HG02642 (cell line): ENCODE measurements around the gene TRPT1.

ENCODE experiments used
- ATAC-seq: cut with Tn5 transposase; IDR thresholded peaks from one replicate; pipeline ENCODE4 v1.9.1; 2021; ENCODE audit warnings: mild to moderate bottlenecking; ENCODE audit not compliant: unreplicated experiment, poor library complexity

The TRPT1 gene

DNA sequence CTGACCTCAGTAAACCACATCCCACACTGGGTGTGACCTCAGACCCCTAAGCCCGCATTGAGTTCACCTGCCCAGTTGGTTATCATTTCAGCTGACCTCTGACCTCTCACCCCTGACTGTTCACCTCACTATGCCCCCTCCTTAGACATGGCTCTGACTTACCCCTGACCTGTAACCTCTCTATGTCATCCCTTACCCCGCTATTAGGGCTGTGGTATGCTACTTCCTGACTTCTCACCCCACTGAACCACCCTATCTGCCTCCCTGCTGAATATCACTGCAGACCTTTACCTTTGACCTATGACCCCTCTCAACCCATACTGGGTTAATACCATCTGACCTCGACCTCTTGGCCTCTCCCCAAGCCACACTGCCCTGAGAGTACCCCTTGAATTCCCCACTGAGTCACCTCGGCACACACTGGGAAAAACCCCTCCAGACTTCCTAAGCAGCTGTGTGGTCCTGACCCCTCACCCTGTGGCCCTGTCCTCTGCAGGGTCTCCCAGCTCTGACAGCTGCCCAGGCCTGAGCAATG is 33.6 kb upstream of the TRPT1 start:
- ATAC-seq, result no peak

DNA sequence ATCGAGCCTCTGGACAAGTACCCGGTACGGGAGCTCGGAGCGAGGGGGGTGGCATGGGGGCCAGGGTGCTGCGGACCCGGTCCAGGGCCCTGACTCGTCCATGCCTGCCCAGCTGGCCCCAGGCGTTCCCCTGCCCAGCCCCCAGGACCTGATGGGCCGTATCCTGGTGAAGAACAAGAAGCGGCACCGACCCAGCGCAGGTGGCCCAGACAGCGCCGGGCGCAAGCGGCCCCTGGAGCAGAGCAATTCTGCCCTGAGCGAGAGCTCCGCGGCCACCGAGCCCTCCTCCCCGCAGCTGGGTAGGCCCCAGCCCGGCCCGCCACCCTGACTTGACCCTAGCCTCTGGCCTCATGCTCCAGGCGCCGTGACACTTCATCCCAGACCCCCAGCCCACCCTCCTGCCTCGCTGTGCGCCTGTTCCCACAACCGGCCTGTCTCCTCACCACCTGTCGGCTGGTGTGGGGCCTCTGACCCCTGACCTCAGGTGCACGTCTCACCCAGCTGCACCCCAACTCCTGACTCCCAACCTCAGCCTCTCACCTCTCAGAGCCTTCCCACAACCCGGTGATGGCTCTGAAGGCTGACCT is 33.1 kb upstream of the TRPT1 start:
- ATAC-seq, result no peak

DNA sequence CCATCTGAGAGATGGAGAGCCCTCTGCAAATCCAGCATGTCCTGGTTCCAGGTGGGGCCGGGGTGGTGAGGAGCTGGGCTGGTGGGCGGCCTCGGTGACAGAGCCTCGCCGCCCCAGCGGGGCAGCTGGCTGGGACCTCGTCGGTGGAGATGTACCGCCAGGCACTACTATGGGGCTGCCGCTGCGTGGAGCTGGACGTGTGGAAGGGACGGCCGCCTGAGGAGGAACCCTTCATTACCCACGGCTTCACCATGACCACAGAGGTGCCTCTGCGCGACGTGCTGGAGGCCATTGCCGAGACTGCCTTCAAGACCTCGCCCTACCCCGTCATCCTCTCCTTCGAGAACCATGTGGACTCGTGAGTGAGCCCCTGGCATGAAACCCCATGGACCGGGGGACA is 32.4 kb upstream of the TRPT1 start:
- ATAC-seq, result no peak

DNA sequence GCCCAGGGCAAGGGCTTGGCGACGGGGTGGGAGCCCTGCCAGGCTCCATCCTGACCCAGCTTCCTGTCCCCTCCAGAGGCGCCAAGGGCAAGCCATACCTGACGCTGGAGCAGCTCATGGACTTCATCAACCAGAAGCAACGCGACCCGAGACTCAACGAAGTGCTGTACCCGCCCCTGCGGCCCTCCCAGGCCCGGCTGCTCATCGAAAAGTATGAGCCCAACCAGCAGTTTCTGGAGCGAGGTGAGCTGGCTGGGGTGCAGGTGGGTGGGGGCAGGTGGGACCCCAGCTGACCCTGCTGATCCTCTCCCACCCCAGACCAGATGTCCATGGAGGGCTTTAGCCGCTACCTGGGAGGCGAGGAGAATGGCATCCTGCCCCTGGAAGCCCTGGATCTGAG is 30.3 kb upstream of the TRPT1 start:
- ATAC-seq, result no peak

DNA sequence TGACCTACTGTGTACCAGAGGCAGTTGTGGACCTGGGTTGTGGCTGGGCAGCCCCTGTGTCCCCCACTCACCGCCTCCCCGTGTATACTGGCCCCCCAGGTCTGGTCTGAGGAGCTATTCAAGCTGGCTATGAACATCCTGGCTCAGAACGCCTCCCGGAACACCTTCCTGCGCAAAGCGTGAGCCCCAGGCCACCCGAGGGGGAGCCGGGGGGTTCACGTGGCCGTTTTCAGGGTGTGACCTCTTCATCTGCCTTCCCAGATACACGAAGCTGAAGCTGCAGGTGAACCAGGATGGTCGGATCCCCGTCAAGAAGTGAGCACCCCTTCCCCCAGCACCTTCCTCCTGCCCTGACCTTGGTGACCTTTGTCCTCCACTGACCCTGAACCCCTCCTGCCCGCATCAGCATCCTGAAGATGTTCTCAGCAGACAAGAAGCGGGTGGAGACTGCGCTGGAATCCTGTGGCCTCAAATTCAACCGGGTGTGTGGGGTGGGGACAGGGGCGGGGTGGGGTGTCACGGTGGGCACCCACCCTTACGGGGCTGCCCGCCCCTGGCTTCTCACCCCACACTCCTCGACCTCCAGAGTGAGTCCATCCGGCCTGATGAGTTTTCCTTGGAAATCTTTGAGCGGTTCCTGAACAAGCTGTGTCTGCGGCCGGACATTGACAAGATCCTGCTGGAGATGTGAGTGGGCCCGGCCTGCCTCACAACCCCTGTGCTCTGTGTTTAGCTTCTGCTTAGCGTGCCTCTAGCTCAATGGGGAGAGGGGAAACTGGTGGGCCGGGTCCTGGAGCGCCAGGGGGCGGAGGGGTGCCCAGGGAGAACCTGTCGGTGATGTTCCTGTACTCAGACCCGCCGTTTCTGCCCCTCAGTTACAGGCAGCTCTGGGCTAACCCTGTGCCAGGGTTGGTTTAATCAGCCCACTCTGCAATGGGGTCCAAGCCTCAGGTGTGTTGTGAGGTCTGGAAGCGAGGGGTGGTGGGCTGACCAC is 29.4 kb upstream of the TRPT1 start:
- no peak for ATAC-seq

DNA sequence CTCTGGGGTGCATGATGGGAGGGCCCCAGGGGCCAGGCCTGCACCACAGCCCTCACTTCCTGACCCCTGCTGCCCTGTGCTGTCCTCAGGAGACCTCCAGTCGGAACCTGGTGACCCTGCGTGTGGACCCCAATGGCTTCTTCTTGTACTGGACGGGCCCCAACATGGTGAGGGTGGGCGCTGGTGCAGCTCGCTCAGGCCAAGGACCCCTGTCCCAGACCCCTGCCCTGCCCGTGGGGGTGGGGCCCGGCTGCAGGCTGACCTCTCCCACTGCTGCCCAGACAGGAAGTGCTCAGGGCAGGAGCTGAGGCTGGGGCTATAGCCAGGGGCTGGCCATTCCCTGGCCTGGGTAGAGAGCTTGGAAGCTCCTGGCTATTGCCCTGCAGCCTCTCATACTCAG is 28.3 kb upstream of the TRPT1 start:
- no peak for ATAC-seq

DNA sequence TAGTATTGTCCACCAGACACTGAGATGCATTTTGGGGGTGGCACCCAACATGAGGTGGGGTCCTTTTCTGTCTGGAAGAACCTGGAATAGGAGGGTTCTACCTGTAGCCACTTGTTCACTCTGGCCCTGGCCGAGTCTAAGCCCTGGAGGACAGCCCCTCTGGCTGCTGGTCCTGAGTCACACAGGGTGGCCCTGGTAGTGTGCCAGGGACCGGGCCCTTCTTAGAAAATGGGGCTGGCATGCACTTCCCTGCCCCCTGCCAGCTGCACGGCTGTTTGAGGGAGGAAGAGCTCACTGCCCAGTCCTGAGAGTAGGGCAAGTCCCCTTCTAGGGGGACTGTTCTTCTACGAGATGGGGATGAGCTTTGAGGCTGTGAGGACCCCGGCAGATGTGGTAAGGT is 27.5 kb upstream of the TRPT1 start:
- no peak for ATAC-seq

DNA sequence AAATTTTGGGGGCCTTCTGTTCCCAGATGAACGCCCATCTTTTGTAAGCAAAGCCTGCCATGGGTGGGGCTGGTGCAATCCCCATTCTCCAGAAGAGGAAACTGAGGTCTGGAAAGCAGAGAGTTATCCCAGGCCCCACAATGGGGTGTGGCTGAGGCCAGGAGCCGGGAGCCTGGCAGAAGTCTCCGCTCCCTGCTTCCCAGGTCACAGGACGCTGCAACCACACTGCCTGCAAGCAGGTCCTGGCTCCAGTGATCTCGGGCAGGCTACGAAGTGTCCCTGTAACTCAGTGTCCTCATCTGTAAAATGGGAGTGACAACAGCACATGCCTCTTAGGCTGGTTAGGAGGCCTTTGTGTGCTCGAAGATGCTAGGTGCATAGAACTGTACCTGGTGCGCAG is 27.1 kb upstream of the TRPT1 start:
- no peak for ATAC-seq

DNA sequence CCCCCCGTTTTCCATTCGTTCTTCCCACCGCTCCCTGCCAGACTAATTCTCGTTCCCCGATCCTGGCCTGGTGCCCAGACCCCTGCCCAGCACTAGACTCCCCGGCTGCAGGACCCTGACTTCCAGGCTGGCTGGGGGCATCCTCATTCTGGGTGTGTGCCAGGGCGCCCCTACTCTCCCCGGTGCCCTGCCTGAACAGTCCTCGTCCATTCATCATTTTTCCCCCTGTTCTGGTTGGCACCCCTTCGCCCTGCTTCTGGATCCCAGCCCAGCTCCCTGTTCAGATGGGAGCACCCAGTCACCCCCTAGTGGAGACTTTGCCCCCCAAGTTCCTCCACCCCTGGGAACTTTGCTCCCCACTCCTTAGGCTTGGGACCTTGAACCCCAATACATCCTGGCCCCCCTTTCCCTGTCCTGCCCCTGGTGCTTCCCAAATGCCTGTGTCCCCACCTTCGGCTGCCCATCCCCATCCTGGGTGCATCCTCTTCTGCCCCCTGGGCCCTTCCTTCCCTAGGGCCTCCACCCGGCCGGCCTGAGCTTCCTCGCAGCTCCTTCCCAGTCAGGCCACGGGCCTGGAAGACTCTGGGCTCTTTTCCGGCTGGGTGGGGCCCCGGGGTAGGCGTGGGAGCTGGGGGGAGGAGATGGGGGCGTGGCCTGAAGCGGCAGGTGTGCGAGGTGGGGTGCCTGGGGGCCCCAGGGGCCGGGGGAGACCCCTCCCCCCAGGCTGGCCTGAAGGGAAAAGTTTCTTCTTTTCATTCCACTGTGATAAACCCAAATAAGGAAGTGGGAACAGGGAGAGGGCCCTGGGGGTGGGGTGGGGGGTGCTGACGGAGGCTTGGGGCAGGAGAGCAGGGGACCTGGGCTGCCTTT is 26.3 kb upstream of the TRPT1 start:
- ATAC-seq, result no peak

DNA sequence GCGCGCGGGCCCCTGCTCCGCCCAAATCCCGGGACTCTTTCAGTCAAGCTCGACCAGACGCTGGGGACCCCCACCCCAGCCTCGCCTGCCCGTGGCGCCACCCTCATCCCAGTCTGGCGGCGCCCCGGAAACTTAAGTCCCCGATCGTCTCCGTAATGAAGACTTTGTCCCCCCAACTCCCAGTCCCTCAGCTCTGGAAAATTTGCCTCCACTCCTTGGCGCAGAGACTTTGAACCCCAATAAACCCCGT is 25.7 kb upstream of the TRPT1 start:
- ATAC-seq, result no peak

DNA sequence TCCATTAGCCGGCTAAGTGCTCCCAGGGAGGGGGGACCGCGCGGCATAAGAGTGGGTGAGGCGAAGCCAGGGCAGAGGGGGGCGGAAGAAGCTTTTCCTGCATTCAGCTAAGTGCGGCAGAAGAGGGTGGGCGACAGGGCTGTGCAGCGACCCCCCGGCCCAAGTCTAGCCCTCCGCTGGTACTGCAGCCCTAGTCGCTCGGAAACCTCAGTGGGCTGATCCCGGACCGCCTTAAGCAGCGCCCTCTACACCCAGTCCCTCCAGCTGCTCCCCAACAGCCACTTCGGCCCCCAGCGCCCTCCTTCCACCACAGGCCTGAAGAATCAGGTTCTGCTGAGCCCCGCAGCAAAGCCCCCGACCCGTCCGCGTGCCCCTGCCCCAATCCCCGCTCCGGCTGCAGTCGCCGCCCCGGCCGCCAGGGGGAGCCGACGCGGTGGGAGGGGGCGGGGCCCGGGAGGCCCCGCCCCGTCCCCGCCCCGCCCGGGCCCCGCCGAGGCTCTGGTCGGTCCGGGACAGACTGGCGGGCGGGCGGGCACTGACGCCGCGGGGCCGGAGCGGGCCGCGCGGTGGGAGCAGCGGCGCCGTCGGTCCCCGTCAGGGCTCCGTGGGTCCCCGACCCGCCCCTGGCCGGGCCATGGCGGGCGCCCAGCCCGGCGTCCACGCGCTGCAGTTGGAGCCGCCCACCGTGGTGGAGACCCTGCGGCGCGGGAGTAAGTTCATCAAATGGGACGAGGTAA is 25.2 kb upstream of the TRPT1 start, which contains the start of gene PLCB3:
Gene PLCB3 (plus strand): TSS at position 515 of the 737 bp plus-strand sequence. CDS start 120 bp downstream, at position 635.
- peak; percentile 47 for ATAC-seq

DNA sequence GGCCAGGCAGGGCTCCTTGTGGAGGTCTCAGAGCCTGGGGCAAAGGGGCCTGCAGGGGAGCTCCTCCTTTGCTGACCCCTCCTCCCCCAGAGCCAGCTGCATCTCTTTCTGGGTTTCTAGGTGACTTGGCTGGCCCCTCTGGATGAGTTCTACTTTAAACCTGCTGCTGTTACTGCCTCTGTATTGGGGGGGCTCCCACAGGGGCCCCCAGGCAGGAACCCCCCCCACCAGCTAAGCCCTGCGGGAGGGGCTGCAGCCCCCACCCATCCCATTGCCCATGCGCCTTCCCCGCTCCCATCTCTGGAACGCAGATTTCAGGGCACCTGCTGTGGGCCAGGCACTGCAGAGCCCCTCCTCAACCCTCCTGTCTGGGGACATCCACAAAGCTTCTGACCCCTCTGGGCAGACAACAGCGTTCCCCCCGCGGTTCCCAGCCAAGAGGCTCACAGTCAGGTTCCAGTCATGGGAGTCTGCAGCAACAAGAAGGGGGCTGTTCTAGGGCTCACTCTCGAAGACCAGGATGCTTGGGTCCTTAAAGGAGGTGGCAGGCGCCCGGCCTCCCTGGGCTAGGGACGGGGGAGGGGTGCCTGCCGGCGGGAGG is 24.5 kb upstream of the TRPT1 start:
- ATAC-seq, result no peak

DNA sequence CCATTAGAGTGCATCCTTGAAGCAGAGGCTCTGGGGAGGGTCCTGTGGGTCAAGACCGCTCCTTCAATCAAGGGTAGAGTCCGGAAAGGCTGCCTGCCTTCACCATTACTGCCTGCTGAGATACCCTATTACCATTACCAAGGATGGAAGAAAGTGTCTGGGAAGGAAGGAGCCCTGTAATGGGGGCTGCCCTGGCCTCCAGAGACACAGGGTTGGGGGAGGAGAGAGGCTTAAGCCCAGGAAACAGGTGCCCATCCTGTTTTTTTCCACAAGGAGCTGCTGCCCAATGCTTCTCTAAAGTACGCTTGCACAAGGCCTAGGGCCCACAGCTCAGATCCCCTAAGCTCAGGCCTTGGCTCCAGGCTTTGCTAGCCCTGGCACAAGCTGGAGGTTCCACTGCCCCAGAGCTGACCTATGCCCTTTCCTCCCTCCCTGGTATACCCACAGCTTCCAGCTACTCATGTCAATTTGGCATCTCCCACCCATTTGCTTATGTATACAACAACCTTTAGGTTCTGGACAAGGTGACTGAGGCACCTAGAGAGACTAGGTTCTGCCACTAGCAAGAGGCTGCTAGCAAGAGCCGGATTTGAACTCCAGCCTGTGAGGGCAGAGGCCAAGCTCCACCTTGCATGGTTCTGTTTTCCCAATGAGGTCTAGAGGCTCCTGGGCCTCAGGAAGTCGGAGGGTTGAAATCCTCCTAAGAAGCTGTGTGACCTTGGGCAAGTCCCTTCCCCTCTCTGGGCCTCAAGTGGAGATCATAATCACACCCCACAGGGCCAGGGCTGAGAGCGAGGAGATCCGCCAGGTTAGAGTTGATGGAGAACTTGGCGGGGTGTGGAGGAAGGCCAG is 23.8 kb upstream of the TRPT1 start:
- no peak for ATAC-seq

DNA sequence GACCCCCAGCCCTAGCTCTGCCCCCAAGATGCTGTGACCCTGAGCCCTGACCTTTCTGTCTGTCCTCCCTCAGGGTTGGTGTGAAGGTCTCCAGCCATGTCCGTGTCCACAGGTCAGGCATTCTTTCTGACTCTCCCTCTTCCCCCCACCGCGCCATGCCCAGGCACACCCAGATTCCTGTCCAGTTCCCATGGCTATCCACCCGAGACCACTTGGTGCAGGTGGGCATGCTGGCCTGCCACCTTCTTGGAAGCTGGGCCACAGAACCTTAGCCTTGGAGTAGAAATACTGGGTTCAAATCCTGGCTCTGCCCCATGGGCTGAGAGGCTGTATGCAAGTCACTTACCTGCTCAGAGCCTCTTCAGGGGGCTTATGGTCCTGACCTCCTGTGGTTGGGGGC is 23.1 kb upstream of the TRPT1 start:
- ATAC-seq, result no peak

DNA sequence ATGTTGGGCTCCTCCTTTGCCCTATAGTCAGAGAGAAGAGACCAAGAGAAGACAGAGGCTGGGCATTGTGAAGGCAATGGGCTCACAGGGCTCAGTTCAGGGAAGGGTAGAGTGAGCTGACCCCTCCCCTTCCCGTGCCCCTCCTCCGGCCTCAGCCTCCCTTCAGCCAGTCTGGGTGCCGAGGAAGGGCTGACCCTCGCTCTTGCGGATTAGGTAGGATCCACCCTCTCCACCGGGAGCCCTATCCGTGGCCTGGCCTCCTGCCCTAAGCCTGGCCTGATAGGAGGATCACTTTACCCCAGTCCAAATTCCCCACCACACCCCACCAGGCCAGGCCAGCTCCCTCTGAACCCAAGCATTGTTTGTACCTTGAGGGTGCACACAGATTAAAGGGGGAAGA is 22.6 kb upstream of the TRPT1 start:
- no peak for ATAC-seq

DNA sequence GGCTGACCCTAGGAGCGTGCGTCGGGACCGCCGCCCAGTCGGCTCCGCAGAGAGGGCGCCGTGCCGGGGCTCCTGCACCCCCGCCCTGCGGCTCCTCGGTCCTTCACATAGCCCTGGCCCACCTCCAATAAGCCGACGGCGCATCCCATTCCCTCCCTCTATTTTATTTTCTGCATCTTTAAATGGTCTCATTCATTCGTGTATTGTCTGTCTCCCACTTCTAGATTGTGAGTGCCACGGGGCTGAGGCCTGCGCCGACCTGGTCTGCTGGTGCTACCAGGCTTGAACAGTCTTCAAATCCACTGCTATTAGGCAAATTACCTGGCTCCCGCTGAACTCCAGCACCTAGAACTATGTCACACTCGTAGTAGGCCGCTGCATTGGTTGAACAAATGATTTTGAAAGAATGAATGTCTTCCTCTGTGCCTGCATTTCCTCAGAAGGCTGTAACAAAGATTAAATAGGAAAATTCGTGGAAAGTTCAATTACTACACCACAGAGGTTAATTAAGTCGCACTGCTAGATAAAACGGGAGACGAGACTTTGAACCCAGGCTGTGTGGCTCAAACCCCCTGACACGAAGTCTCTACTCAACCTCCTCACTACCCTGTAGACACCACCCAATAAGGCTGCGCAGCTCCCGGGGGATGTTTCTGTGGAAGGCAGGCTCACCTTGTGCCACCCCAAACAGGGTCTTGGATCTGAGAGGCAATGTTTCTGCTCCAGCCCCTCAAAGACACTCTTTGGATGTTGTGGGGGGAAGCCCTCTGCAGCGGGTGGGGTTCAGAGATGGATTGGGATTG is 21.9 kb upstream of the TRPT1 start:
- no peak for ATAC-seq

DNA sequence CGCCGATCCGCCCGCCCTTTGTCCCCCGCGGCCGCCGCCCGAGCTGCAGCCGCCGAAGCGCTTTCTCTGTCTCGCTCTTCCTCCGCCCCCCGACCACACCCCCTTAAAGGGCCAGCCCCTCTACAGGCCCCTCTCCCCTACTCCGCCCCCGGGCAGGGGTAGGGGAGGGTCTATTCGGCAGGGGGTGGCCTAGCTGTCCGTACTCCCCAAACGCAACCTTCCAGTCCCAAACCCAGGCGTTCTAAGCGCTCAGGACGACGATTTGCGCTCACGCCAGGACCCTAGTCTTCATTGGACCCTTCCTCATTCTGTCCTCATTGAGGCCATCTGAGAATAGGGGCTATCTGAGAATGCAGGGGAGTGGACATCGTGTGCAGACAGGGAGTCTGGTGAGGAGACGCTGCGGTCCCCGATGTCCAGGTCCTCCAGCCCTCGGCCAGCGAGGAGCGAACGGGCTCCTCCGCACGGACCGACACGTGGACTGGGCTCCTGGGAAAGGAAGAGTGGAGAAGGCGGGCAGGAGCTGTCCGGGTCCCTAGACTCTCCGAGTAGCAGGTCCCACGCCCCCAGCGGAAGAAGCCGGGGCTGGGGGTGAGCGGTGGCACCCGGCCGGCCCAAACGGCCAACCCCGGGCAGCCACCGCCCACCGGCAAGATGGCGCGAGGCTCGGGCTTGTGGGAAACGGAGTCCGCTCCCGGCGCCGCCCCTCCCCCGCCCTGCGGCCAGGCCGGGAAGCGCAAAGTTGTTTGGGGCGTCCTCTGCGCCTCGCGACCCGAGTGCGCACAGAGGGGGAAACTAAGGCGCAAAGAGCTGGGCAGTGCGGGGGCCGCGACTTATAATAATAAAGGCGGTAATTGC is 21.1 kb upstream of the TRPT1 start, which contains the start of gene PPP1R14B:
Gene PPP1R14B (minus strand): TSS at position 73 of the 858 bp plus-strand sequence. CDS start 270 bp downstream, outside the sequence.
- ATAC-seq, result peak; percentile 37
